ENCODE measurements around the gene CHRNA3. TPM values are rescaled to one million over a fixed set of nuclear protein-coding genes. Genes with fewer than 3 reads are reported as not detected.

CHRNA3 gene
- total RNA-seq, 4 donors from 2014 or later: 1.3 TPM; not detected in 2

GRCh38 chr15:78605680-78606079 lies 15.1 kb downstream of the CHRNA3 start:
- Histone ChIP-seq H3K27ac (no peak overlapping the region), H3K4me1 (no peaks in the 10 kb centered on the region), H3K4me3 (no peak overlapping the region), H3K36me3 (no peaks in the 10 kb centered on the region), H3K9me3 (no peaks in the 10 kb centered on the region), H3K27me3 (no peaks in the 10 kb centered on the region)
- no peak for DNase-seq
- TF ChIP-seq POLR2A (IDR thresholded peaks at IDR 0.05): no peak
- TF ChIP-seq CTCF (IDR thresholded peaks at IDR 0.05): no peak
- intact Hi-C loops (cut with DNase I; ENCODE audit: low total_unique reads): no loop called here

DNA sequence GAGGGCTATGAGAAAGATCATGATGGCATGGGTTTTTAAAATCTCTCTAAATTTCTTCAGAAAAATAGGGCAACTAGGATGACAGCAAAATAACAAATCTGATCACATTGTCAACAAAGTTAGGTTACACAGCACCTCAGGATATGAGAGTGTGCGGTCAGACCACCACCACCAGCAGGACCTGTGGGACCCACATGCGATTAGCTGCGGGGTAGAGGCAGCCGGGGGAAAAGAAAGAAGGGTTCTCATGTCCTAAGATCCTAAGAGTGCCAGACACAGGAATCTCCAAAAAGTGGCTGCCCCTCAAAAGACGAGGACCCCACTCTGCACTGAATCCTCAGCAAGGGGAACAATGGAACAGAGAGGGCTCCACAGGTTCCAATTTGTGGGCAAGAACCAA lies 15.6 kb downstream of the CHRNA3 start:
- Histone ChIP-seq H3K9me3 (no peaks in the 10 kb centered on the region), H3K27me3 (no peaks in the 10 kb centered on the region), H3K36me3 (no peaks in the 10 kb centered on the region), H3K4me3 (no peak overlapping the region), H3K4me1 (no peaks in the 10 kb centered on the region), H3K27ac (no peak overlapping the region)
- DNase-seq: no peak
- intact Hi-C loops (cut with DNase I; ENCODE audit: low total_unique reads): no loop called here
- TF ChIP-seq POLR2A (IDR thresholded peaks at IDR 0.05) (no peak), CTCF (IDR thresholded peaks at IDR 0.05) (no peak)

DNA sequence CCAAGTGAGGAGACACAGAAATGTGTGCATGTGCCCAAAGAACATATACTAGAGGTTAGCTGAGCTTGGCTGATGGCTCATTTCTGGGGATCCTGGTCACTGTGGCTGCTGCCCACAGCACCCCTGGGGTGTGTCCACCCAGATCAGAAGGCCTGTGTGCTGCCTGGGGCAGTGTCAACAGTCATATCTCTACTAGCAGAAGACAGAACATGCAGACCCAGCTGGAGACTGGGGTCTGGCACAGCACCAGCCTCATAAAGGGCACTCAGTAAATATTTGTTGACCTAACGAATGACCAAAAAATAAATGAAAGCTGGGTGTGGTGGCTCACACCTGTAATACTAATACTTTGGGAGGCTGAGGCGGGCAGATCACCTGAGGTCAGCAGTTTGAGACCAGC lies 16.4 kb downstream of the CHRNA3 start:
- no peak overlapping the region for H3K4me3 ChIP-seq
- no peaks in the 10 kb centered on the region for H3K4me1 ChIP-seq
- H3K27ac ChIP-seq: no peak overlapping the region
- H3K27me3 ChIP-seq: no peaks in the 10 kb centered on the region
- H3K9me3 ChIP-seq: no peaks in the 10 kb centered on the region
- intact Hi-C loops (cut with DNase I; ENCODE audit: low total_unique reads): no loop called here
- no peak for DNase-seq
- H3K36me3 ChIP-seq: no peaks in the 10 kb centered on the region
- TF ChIP-seq POLR2A (IDR thresholded peaks at IDR 0.05) (no peak), CTCF (IDR thresholded peaks at IDR 0.05) (no peak)

DNA sequence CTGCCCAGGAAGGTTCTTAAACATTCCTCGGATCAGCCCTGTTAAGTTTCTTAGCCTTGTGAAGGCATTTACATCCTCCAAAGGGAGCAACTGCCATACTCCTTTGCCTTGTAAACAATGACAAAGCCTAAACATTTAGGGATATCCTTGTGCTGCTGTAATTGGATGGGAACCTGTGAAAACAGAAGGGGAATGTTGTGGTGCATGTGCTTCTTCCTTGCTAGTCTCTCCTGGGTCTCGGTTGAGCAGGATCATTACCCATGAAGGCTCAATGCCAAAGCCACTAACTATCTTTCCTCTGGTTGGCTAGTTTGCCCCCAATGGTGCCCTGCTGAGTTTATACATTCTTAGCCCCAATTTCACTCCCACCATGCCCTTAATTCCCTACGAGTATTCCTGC lies 17.3 kb downstream of the CHRNA3 start:
- TF ChIP-seq POLR2A (IDR thresholded peaks at IDR 0.05) (no peak), CTCF (IDR thresholded peaks at IDR 0.05) (no peak)
- intact Hi-C loops (cut with DNase I; ENCODE audit: low total_unique reads): no loop called here
- no peaks in the 10 kb centered on the region for H3K9me3 ChIP-seq
- H3K4me1 ChIP-seq: no peaks in the 10 kb centered on the region
- no peak overlapping the region for H3K4me3 ChIP-seq
- no peak overlapping the region for H3K27ac ChIP-seq
- H3K36me3 ChIP-seq: no peaks in the 10 kb centered on the region
- DNase-seq: no peak
- H3K27me3 ChIP-seq: no peaks in the 10 kb centered on the region

- H3K4me1 ChIP-seq: no peaks in the 10 kb centered on the region
- no peaks in the 10 kb centered on the region for H3K36me3 ChIP-seq
- intact Hi-C loops (cut with DNase I; ENCODE audit: low total_unique reads): no loop called here
- no peaks in the 10 kb centered on the region for H3K9me3 ChIP-seq
- DNase-seq: no peak
- TF ChIP-seq POLR2A (IDR thresholded peaks at IDR 0.05) (no peak), CTCF (IDR thresholded peaks at IDR 0.05) (no peak)
- H3K27ac ChIP-seq: no peak overlapping the region
- H3K4me3 ChIP-seq: no peak overlapping the region
- H3K27me3 ChIP-seq: no peaks in the 10 kb centered on the region
Observed at GRCh38 chr15:78599189-78599588, 21.6 kb downstream of the CHRNA3 start.
